WI38 (cell line): Measurements from ENCODE around the gene SIL1.

Experiments
- H3K4me3 ChIP-seq: 2 replicates; pipeline ENCODE4 v1.5.1; 2011; ENCODE audit warnings: low read depth, mild to moderate bottlenecking, control low read depth, low read length
- TF ChIP-seq, protein P1 (sequence below): IDR thresholded peaks from 2 replicates; pipeline ENCODE4 v1.5.1; 2012; ENCODE audit warnings: low read depth, mild to moderate bottlenecking, control low read depth, low read length

SIL1 gene

GRCh38 chr5:139131062-139131461 lies 67.1 kb downstream of the SIL1 start:
- peak overlapping the region; percentile 7; the same call in 1 of the 2 replicates for H3K4me3 ChIP-seq
- TF ChIP-seq, protein P1, sequence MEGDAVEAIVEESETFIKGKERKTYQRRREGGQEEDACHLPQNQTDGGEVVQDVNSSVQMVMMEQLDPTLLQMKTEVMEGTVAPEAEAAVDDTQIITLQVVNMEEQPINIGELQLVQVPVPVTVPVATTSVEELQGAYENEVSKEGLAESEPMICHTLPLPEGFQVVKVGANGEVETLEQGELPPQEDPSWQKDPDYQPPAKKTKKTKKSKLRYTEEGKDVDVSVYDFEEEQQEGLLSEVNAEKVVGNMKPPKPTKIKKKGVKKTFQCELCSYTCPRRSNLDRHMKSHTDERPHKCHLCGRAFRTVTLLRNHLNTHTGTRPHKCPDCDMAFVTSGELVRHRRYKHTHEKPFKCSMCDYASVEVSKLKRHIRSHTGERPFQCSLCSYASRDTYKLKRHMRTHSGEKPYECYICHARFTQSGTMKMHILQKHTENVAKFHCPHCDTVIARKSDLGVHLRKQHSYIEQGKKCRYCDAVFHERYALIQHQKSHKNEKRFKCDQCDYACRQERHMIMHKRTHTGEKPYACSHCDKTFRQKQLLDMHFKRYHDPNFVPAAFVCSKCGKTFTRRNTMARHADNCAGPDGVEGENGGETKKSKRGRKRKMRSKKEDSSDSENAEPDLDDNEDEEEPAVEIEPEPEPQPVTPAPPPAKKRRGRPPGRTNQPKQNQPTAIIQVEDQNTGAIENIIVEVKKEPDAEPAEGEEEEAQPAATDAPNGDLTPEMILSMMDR, result no peak

DNA sequence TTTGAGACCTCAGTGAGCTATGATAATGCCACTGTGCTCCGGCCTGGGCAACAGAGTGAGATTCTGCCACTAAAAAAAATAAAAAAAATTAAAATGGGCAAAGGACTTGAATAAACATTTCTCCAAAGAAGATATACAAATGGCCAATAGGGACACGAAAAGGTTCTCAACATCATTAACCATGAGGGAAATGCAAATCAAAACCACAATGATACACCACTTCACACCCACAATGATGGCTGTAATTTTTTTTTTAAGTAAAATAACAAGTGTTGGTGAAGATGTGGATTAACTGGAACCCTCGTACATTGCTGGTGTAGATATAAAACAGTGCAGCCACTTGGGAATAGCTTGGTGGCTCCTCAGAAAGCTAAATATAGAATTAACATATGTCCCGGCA lies 68.0 kb downstream of the SIL1 start:
- TF ChIP-seq, protein P1, result no peak
- H3K4me3 ChIP-seq, result no peak overlapping the region

- TF ChIP-seq, protein P1, result no peak
- no peak overlapping the region for H3K4me3 ChIP-seq
Measured at GRCh38 chr5:139126711-139127111, 71.5 kb downstream of the SIL1 start.

DNA sequence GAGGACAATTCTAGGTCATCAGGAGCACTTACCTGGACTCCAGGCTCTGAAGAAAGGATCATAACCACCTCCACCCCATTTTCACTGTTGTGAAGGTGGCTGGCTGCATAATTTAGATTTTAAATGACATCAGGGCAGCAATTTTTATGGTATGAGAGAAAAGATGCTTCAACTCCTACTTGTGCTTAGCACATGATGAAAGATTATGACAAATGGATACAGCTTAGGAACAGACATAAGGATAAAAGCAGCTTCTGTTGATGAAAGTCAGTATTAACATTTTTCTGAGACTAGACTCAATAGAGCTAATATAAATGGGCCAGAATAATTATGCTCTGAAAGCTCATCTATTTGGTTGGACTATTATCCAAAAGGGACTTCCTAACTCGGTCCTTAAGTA lies 72.2 kb downstream of the SIL1 start:
- H3K4me3 ChIP-seq, result no peak overlapping the region
- TF ChIP-seq, protein P1, result no peak

GRCh38 chr5:139124774-139125520 lies 73.2 kb downstream of the SIL1 start:
- TF ChIP-seq, protein P1, result no peak
- no peak overlapping the region for H3K4me3 ChIP-seq

DNA sequence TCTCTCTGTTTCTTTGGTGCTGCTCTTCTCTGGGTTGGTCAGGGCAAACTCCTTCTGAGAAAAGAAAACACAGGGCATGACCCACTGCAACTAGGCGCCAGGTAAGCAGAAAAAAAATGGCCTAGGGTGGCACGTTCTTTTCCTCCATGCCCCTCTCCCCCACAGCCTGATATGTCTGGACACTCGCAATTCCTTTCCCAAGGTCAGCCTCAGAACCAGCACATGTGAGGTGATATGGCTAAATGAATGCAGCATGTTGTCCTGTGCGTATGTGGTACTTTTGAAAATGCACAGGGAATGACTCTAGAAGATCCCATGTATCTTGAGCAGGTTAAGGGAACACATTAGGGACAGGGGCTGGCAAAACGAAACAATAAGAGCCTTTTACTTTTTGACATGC lies 77.0 kb downstream of the SIL1 start:
- H3K4me3 ChIP-seq, result no peak overlapping the region
- TF ChIP-seq, protein P1, result no peak

- TF ChIP-seq, protein P1, result no peak
- no peak overlapping the region for H3K4me3 ChIP-seq
Measured at GRCh38 chr5:139120521-139120920, 77.6 kb downstream of the SIL1 start.
